ENCODE results near the gene STOML1.

DNA sequence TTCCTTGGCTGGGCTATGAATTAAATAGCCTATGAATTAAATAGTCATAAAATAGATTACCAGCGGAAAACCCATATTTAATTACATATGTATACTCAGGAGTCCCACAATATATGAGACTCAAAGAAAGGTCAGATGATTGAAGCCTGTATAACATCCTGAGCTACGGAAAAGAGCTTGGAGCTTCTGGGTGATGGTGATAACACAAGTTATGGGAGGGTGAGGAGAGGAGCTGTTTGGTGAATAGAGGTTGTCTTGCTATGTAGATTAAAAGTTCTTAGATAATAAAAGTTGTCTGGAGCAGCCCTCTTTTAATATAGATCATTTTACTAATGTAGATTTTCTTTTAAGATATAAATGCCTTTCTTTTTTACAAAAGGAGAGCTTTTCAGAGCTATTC, 4.2 kb upstream of the STOML1 start:
- TF ChIP-seq CTCF (IDR thresholded peaks at IDR 0.05) (no peak), POLR2A (IDR thresholded peaks at IDR 0.05) (no peak)
